MM.1S (cell line): Measurements from ENCODE around the gene CHRNG.

Experiments
- EZH2 ChIP-seq: fragments of 300-600 bp; sonication (generic); optimal IDR thresholded peaks from 2 replicates; pipeline ENCODE3; 2017; ENCODE audit warnings: low read depth, mild to moderate bottlenecking, antibody characterized with exemption, low read length, mixed read lengths
- EZH2phosphoT487 ChIP-seq: fragments of 300-600 bp; sonication (generic); IDR thresholded peaks from 2 replicates; pipeline ENCODE4 v1.6.1; 2018; ENCODE audit warnings: antibody characterized with exemption, low read length
- TF ChIP-seq, protein P1 (sequence below): fragments of 300-600 bp; sonication (generic); IDR thresholded peaks from 2 replicates; pipeline ENCODE4 v1.5.1; 2016; ENCODE audit warnings: antibody characterized with exemption, low read length, mixed read lengths

DNA sequence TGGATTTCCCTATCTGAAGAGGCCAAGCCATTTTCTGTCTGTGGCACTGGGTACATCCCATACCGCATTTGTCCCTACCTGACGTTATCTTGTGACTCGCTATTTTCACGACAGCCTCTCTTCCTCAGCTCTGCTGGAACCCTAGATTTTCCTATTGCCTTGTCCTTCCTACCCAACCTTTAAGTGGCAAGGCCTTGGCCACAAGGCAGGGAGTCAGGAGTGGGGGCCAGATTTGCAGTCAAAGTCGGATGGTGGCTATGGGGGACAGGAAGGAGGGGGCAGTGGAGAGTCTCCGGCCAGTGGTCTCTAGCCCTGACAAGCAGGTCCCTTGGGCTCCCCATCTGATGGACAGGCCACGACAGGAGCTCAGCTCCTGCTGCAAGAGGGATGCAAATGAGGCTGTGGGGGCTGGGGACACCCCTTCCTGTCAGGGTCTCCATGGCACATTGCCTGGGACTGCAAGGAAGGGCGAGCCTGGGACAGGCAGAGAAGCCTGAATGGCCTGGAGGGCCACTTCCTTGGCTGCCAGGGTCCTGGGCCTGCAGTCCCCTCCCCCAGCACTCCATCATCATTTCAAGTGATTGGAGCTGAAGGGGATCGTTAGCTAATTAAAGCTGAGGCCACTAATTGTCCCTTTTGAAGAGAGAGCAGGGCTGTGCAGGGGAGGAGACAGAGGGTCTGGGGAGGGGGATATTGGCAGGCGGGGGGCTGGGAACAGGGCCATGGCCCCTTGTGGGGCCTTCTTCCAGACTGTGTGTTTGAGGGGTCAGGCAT, 45.6 kb upstream of the CHRNG start:
- TF ChIP-seq, protein P1, sequence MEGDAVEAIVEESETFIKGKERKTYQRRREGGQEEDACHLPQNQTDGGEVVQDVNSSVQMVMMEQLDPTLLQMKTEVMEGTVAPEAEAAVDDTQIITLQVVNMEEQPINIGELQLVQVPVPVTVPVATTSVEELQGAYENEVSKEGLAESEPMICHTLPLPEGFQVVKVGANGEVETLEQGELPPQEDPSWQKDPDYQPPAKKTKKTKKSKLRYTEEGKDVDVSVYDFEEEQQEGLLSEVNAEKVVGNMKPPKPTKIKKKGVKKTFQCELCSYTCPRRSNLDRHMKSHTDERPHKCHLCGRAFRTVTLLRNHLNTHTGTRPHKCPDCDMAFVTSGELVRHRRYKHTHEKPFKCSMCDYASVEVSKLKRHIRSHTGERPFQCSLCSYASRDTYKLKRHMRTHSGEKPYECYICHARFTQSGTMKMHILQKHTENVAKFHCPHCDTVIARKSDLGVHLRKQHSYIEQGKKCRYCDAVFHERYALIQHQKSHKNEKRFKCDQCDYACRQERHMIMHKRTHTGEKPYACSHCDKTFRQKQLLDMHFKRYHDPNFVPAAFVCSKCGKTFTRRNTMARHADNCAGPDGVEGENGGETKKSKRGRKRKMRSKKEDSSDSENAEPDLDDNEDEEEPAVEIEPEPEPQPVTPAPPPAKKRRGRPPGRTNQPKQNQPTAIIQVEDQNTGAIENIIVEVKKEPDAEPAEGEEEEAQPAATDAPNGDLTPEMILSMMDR, result no peak
- TF ChIP-seq EZH2 (no peak), EZH2phosphoT487 (no peak)
